Mesendoderm (in vitro differentiated cells): ENCODE measurements around the gene RPP25L.

Source experiments
- DNase-seq: peaks from one replicate; pipeline ENCODE4 v3.0.0; 2013
- H2AK5ac ChIP-seq: 2 replicates; pipeline ENCODE4 v1.6.1; 2013; ENCODE audit warnings: low read length, inconsistent platforms
- H2BK120ac ChIP-seq: 2 replicates; pipeline ENCODE4 v1.6.1; 2013; ENCODE audit warnings: low read depth, mild to moderate bottlenecking, low read length, moderate library complexity, mixed read lengths
- H2BK15ac ChIP-seq: replicated peaks from 2 replicates; pipeline ENCODE4 v1.6.1; 2013; ENCODE audit warnings: low read depth, mild to moderate bottlenecking, moderate library complexity
- H2BK5ac ChIP-seq: 2 replicates; pipeline ENCODE4 v1.6.1; 2013; ENCODE audit warnings: low read length, inconsistent platforms
- H3K18ac ChIP-seq: 2 replicates; pipeline ENCODE4 v1.6.1; 2013; ENCODE audit warnings: mild to moderate bottlenecking, low read length, mixed read lengths
- H3K23ac ChIP-seq: one replicate; pipeline ENCODE4 v1.6.1; 2013; ENCODE audit warnings: low read length
- H3K27ac ChIP-seq: 2 replicates; pipeline ENCODE4 v1.5.1; 2013; ENCODE audit warnings: low read depth, mild to moderate bottlenecking, inconsistent platforms, low read length, moderate library complexity
- H3K27me3 ChIP-seq: 2 replicates; pipeline ENCODE4 v1.6.1; 2013; ENCODE audit warnings: low read length, control low read depth, mild to moderate bottlenecking, inconsistent platforms; ENCODE audit not compliant: insufficient read depth, poor library complexity
- H3K36me3 ChIP-seq: 2 replicates; pipeline ENCODE4 v1.6.1; 2013; ENCODE audit warnings: low read length, inconsistent platforms; ENCODE audit not compliant: control insufficient read depth, insufficient read depth
- H3K4ac ChIP-seq: one replicate; pipeline ENCODE4 v1.6.1; 2013; ENCODE audit warnings: low read depth, mild to moderate bottlenecking, low read length, moderate library complexity
- H3K4me1 ChIP-seq: 2 replicates; pipeline ENCODE4 v1.6.1; 2013; ENCODE audit warnings: low read depth, low read length, inconsistent platforms; ENCODE audit not compliant: control insufficient read depth
- H3K4me2 ChIP-seq: 2 replicates; pipeline ENCODE4 v1.6.1; 2013; ENCODE audit warnings: low read length
- H3K4me3 ChIP-seq: 2 replicates; pipeline ENCODE4 v1.5.1; 2013; ENCODE audit warnings: mild to moderate bottlenecking, low read length
- H3K56ac ChIP-seq: one replicate; pipeline ENCODE4 v1.6.1; 2013; ENCODE audit warnings: low read length
- H3K79me1 ChIP-seq: 2 replicates; pipeline ENCODE4 v1.6.1; 2013; ENCODE audit warnings: low read length, inconsistent platforms
- H3K79me2 ChIP-seq: 2 replicates; pipeline ENCODE4 v1.6.1; 2013; ENCODE audit warnings: mild to moderate bottlenecking, low read length; ENCODE audit not compliant: control insufficient read depth, insufficient read depth
- H3K9ac ChIP-seq: 2 replicates; pipeline ENCODE4 v1.6.1; 2013; ENCODE audit warnings: low read length, inconsistent platforms
- H4K5ac ChIP-seq: one replicate; pipeline ENCODE4 v1.6.1; 2013; ENCODE audit warnings: low read length
- H4K8ac ChIP-seq: one replicate; pipeline ENCODE4 v1.6.1; 2013; ENCODE audit warnings: low read depth, mild to moderate bottlenecking, control low read depth, low read length, moderate library complexity
- WGBS: extraction: QIAGEN DNeasy Blood & Tissue Kit; methylation state at CpG from one replicate; pipeline ENCODE4 v1.1.7; 2013; ENCODE audit warnings: low lambda C conversion rate, missing lambda C conversion rate; ENCODE audit not compliant: insufficient coverage; ENCODE audit errors: extremely low coverage; 5-methylcytosine and 5-hydroxymethylcytosine counted together

Gene RPP25L

GRCh38 chr9:34603610-34604231 lies 8.2 kb downstream of the RPP25L start:
- H3K36me3 ChIP-seq: no peaks in the 10 kb centered on the region
- H3K4me3 ChIP-seq: no peak overlapping the region
- H2AK5ac ChIP-seq: no peak overlapping the region
- no peaks in the 10 kb centered on the region for H3K4me1 ChIP-seq
- no peak overlapping the region for H2BK120ac ChIP-seq
- H3K79me2 ChIP-seq: no peaks in the 10 kb centered on the region
- H2BK15ac ChIP-seq: no peak overlapping the region
- no peak overlapping the region for H3K18ac ChIP-seq
- DNase-seq: peak; percentile 83
- no peak overlapping the region for H4K5ac ChIP-seq
- H2BK5ac ChIP-seq: no peak overlapping the region
- no peak overlapping the region for H3K56ac ChIP-seq
- H3K9ac ChIP-seq: no peak overlapping the region
- no peak overlapping the region for H3K4ac ChIP-seq
- no peak overlapping the region for H3K27ac ChIP-seq
- no peaks in the 10 kb centered on the region for H3K79me1 ChIP-seq
- H3K27me3 ChIP-seq: no peaks in the 10 kb centered on the region
- H3K4me2 ChIP-seq: no peak overlapping the region
- H3K23ac ChIP-seq: no peak overlapping the region
- no CpG with 5 or more reads among the region's 4 CpGs for WGBS
- no peak overlapping the region for H4K8ac ChIP-seq

- H3K36me3 ChIP-seq: no peaks in the 10 kb centered on the region
- H3K56ac ChIP-seq: no peak overlapping the region
- H3K4ac ChIP-seq: no peak overlapping the region
- no peak overlapping the region for H3K27ac ChIP-seq
- no peaks in the 10 kb centered on the region for H3K79me2 ChIP-seq
- no peak overlapping the region for H2BK120ac ChIP-seq
- H3K23ac ChIP-seq: no peak overlapping the region
- H3K27me3 ChIP-seq: no peaks in the 10 kb centered on the region
- H2AK5ac ChIP-seq: no peak overlapping the region
- H3K4me2 ChIP-seq: no peak overlapping the region
- no peak overlapping the region for H2BK15ac ChIP-seq
- H3K4me3 ChIP-seq: no peak overlapping the region
- H4K5ac ChIP-seq: no peak overlapping the region
- no peak overlapping the region for H3K9ac ChIP-seq
- H3K18ac ChIP-seq: no peak overlapping the region
- H3K79me1 ChIP-seq: no peaks in the 10 kb centered on the region
- DNase-seq: peak; percentile 76
- no peak overlapping the region for H2BK5ac ChIP-seq
- no peak overlapping the region for H4K8ac ChIP-seq
- no CpG with 5 or more reads among the region's 6 CpGs for WGBS
- no peaks in the 10 kb centered on the region for H3K4me1 ChIP-seq
Measured at GRCh38 chr9:34601937-34602573, 9.8 kb downstream of the RPP25L start.

DNA sequence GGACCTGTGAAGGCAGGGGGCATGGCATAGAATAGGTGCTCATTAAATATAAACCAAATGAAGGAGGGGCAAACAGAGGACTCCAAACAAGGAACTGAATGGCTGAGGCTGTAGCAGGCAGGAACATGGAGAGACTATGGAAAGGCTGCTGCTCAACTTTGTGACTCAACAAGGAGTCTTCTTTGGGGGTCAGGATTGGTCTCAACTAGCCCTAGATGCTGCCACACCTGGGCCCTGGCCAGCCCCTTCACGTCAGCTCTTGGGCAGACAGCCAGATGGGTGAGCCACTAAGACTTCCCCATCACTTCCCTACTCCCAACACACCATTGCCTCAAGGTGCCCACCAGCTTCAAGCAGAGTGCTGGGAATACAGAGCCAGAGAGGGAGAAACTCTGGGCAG lies 11.0 kb downstream of the RPP25L start:
- H3K4ac ChIP-seq: no peak overlapping the region
- no peak overlapping the region for H2BK5ac ChIP-seq
- H4K5ac ChIP-seq: no peak overlapping the region
- no peaks in the 10 kb centered on the region for H3K36me3 ChIP-seq
- H3K27ac ChIP-seq: no peak overlapping the region
- no peak overlapping the region for H3K4me2 ChIP-seq
- no peak overlapping the region for H2BK120ac ChIP-seq
- H3K9ac ChIP-seq: no peak overlapping the region
- no peaks in the 10 kb centered on the region for H3K27me3 ChIP-seq
- H3K4me1 ChIP-seq: no peaks in the 10 kb centered on the region
- H3K79me2 ChIP-seq: no peaks in the 10 kb centered on the region
- no peak overlapping the region for H3K4me3 ChIP-seq
- H3K79me1 ChIP-seq: no peaks in the 10 kb centered on the region
- no peak for DNase-seq
- H4K8ac ChIP-seq: no peak overlapping the region
- no peak overlapping the region for H3K23ac ChIP-seq
- H2AK5ac ChIP-seq: no peak overlapping the region
- no CpG with 5 or more reads among the region's 1 CpG for WGBS
- H2BK15ac ChIP-seq: no peak overlapping the region
- no peak overlapping the region for H3K56ac ChIP-seq
- H3K18ac ChIP-seq: no peak overlapping the region

DNA sequence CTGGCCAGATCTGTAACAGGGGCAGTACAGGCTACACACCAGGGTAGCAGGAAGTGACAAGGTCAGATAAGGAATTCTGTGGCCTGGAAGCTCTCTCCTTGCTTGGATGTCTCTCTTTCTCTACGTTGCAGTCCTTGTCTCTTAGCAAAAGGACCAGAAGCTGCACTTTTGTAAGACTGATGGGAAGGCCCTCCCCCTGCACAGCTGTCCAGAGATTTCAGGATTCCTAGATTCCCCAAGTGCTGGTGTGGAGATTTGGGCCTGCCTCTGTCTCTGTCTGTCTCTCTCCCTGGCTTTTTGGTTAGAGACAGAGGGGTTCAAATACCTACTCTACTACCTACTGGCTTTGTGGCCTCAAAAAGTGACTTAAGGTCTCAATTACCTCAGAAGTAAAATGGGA lies 12.4 kb downstream of the RPP25L start:
- no peak overlapping the region for H3K56ac ChIP-seq
- no CpG with 5 or more reads among the region's 1 CpG for WGBS

DNA sequence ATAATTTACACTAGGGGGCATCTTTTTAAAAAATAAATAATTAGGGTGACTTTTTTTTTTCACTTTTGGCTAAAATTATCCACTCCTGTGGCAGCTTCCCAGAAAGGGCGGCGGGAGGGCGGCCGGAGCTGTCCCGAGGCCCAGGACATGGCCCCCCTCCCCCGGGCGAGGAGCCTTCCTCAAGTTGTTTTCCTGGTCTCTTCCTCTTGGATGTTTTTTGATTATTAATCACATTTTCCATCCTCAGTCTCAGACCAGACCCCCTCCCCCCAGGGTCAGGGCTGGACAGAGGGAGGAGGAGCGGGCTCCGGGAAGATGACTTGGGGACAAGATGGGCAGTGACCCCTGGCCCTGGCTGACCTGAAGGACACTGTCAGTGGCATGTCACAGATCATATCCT lies 17.7 kb downstream of the RPP25L start:
- no peak overlapping the region for H3K9ac ChIP-seq
- H3K79me1 ChIP-seq: no peaks in the 10 kb centered on the region
- H3K36me3 ChIP-seq: no peaks in the 10 kb centered on the region
- peaks cover 6% of the 10 kb centered on the region for H3K4me1 ChIP-seq
- H3K23ac ChIP-seq: no peak overlapping the region
- no peak overlapping the region for H2BK5ac ChIP-seq
- WGBS: no CpG with 5 or more reads among the region's 9 CpGs
- peaks cover 19% of the 10 kb centered on the region for H3K27me3 ChIP-seq
- H2BK15ac ChIP-seq: no peak overlapping the region
- no peak overlapping the region for H4K5ac ChIP-seq
- no peak overlapping the region for H3K18ac ChIP-seq
- H2AK5ac ChIP-seq: no peak overlapping the region
- no peak overlapping the region for H3K4me2 ChIP-seq
- H2BK120ac ChIP-seq: no peak overlapping the region
- no peak overlapping the region for H3K4ac ChIP-seq
- no peak overlapping the region for H3K56ac ChIP-seq
- no peak overlapping the region for H3K4me3 ChIP-seq
- H4K8ac ChIP-seq: no peak overlapping the region
- no peak overlapping the region for H3K27ac ChIP-seq
- no peak for DNase-seq
- H3K79me2 ChIP-seq: no peaks in the 10 kb centered on the region

More for the DNA sequence above, 12.4 kb downstream of the RPP25L start:
- H3K79me1 ChIP-seq: no peaks in the 10 kb centered on the region
- no peak overlapping the region for H2BK120ac ChIP-seq
- no peak overlapping the region for H4K5ac ChIP-seq
- H3K79me2 ChIP-seq: no peaks in the 10 kb centered on the region
- H2BK15ac ChIP-seq: no peak overlapping the region
- H3K23ac ChIP-seq: no peak overlapping the region
- no peak overlapping the region for H2AK5ac ChIP-seq
- no peak overlapping the region for H2BK5ac ChIP-seq
- no peak overlapping the region for H4K8ac ChIP-seq
- no peak overlapping the region for H3K4me2 ChIP-seq
- H3K36me3 ChIP-seq: no peaks in the 10 kb centered on the region
- H3K4me1 ChIP-seq: no peaks in the 10 kb centered on the region
- no peak overlapping the region for H3K27ac ChIP-seq
- no peak overlapping the region for H3K4ac ChIP-seq
- no peak overlapping the region for H3K9ac ChIP-seq
- H3K4me3 ChIP-seq: no peak overlapping the region
- H3K27me3 ChIP-seq: no peaks in the 10 kb centered on the region
- DNase-seq: no peak
- no peak overlapping the region for H3K18ac ChIP-seq
